ENCODE data around the gene LRCOL1.

LRCOL1 gene

DNA sequence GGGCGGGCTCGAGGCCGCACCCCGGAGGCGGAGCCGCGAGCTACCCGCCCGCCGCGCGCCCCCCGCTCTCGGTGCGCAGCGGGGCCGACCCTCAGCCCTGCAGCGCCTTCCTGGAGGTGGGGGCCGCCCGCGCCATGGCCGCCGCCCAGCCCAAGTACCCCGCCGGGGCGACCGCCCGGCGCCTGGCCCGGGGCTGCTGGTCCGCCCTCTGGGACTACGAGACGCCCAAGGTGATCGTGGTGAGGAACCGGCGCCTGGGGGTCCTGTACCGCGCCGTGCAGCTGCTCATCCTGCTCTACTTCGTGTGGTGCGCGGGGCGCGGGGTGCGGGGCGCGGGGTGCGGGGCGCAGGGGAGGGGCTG lies 8.3 kb upstream of the LRCOL1 start, which contains the start of gene P2RX2:
TSS of gene P2RX2 (plus strand) at position 94 of the 361 bp plus-strand sequence. CDS start at position 135, 41 bp downstream.
- DNase-seq = no peak

DNA sequence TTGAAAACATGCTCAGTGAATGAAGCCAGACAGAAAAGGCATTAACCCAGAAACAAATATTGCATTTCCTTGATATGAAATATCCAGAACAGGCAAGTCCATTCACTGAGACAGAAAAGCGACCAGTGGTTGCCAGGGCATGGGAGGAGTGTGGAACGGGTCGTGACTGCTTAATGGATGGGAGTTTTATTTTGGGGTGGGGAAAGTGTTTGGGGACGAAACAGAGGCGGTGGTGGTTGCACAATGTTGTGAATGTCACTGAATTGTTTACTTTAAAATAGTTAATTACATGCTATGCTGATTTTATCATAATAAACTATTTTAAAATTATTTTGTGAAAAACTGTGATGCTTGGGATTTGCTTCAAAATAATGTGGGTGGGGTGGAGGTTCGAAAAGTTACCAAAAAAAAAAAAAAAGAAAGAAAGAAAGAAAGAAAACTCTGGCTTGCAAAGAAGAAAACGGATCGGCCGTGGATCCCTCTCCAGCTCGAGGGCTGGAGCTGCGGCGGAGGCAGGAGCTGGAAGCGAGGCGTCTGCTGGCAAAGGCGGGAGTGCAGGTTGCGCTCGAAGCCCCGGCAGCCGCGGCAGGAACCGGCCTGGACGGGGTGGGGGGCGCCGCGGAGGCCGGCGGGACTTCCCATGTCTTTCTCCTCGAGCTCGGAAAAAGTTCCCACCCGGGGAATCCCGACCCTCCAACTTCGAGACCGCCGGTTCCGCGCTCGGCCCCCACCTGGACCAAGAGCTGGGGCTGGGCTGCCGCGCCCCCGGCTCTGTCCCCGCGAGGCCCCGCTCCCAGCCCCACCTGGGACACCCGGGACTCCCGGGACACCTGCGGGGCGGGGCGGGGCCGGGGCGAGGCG lies 7.7 kb upstream of the LRCOL1 start:
- peak; percentile 33 for DNase-seq

DNA sequence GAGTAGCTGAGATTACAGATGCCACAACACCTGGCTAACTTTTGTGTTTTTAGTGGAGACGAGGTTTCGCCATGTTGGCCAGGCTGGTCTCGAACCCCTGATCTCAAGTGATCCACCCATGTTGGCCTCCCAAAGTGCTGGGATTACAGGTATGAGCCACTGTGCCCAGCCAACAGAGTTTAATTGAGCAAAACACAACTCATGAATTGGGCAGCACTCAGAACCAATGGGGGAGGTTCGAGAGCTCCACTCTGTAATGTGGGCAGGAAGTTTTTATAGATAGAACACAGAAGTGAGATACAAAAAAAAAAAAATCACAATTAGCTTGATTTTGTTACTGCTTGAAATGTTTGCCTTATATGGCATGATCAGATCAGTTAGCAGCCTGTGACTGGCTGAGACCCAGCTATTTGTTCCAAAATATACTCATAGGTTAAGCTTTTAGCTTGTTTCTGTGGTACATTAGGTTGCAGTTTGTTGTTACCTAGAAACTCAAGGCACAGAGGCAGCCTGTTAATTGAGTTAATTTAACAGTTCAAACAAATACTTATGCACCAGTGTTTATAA lies 6.8 kb upstream of the LRCOL1 start:
- no peak for DNase-seq

DNA sequence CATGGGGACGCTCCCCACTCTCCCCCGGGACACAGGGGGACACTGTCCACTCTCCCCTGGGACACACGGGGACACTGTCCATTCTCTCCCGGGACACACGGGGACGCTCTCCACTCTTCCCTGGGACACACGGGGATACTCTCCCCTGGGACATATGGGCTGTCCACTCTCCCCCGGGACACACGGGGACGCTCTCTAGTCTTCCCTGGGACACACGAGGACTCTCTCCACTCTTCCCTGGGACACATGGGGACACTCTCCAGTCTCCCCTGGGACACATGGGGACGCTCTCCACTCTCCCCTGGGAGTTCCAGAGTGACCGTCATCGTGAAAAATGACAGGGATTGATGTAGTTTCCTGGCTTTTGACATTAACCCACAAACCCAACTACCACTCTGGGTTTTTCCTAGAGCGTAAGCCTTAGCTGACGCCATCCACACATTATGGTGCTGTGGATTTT lies 5.2 kb upstream of the LRCOL1 start:
- no peak for DNase-seq

DNA sequence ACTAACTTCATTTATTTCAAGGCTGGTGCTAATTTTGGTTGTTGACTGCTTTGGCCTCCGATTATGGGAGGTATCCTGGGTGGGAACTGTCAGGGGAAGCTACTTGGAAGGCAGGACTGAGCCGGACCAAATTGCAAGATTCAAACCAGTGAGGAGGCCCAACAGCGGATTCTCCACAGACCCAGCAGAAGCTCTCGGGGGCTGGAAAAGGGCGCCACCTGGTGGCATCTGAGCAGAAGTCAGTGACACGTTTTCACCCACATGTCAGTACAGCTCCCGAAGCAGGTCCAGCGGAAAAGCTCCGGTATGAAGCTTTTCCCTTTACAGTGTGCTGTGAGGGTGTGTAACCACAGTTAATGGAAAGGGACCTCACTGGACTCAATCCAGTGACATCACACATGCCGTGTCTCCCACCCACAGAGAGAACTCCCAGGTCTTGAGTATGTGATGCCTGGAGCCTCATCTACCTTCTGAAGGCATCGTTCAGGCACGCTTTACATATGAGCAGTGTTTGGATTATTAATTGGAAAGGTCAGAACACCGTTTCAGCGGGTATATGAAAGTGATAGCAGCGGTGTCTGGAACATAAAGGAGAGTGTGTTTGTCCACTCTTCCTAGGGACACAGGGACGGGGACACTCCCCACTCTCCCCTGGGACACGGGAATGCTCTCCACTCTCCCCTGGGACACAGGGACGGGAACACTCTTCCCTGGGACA lies 4.6 kb upstream of the LRCOL1 start:
- DNase-seq = peak; percentile 65

DNA sequence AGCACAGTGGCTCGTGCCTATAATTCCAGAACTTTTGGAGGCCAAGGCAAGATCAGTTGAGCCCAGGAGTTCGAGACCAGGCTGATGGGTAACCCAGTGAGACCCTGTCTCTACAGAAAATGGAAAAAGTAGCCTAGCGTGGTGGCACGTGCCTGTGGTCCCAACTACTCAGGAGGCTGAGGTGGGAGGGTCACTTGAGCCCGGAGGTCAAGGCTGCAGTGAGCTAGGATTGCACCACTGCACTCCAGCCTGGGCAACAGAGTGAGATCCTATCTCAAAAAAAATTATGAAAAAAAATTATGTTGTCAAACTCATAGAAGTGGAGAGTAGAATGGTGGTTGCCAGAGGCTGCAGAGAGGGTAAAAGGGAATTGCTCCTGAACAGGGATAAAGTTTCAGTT lies 3.6 kb upstream of the LRCOL1 start:
- no peak for DNase-seq

DNA sequence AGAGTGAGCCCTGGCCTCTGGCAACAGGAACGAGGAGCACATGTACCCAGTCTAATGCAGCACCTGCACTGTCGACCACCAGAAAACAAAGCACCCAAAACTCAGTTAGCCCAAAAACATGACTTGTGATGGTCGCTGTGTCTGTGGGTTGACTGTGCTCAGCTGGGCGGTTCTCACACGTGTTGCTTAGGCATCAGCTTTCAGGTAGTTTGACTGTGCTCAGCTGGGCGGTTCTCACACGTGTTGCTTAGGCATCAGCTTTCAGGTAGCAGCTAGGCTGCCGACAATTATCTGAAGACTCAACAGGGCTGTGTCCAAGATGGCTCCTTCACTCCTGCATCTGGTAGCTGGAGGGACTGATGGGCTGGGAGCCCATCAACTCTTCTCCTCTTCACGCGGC lies 1.2 kb upstream of the LRCOL1 start:
- peak; percentile 67 for DNase-seq

DNA sequence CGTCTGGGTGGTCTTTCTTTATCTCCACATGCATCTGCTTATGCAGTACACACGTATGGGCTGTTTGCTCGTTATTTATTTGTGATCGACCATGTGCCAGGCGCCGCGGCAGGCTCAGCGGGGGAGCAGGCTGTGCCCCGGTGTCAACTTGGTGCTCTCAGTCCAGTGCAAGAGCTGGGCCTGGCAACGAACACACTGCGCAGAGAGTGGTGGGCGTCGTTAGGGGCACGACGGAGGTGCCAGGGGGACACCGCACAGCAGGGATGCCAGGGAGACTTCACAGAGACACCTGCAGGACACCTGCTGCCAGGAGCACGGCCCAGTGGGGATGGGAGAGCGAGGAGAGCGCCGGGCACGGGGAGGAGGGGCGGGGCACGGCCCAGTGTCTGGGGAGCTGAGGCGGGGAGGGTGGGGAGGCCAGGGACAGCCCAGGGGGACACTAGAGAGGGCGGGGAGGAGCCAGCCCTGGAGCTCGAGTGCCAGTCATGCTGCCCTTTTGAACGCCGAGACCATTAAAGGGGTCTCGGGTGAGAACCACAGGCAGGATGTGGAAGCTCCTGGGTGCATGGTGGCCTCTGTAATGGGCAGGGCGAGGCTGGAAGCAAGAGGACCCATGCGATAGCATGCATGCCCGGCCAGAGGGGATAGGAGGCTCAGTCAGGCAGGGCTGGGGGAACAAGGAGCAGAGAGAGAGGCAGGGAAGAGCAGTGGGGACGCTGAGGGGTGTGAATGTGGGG lies 652 bp upstream of the LRCOL1 start:
- DNase-seq = peak; percentile 52

DNA sequence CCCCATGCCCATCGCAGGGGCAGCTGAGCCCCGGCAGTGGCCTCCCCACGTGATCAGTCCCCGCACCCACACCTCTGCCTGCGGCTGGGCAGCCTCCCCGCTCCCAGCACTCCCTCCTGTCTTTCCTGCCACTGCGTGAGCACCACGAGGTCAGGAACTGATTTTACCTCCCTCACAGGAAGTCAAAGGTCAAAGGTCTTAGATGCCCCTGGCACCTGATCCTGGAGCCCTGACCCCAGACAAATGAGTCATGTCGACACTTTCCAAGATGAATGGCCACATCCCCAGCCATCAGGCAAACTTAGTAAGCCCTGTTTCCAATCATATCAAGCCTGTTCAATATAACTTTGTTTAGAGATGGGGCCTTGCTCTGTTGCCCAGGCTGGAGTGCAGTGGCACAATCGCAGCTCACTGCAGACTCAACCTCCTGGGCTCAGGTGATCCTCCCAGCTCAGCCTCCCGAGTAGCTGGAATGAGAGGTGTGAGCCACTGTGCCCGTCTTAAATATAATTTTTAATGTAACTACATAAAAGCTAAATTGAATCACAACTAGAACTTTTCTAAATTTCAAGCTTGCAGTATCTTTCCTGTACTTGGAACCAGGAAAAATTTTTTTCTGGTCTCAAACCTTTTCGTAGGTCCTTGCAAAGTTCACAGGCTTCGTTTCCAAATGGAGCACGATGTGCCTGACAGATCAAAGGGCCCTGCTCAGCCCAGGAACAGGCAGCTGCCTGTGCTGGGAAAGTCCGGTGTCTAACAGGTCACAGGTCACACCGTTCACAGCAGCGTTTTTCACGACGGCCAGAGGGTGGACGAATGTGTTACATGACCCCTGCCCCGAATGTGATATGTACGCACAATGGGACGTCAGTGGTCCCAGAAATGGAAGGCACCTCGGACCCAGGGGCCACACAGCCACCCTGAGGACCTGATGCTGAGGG lies 1.9 kb downstream of the LRCOL1 start:
- no peak for DNase-seq

DNA sequence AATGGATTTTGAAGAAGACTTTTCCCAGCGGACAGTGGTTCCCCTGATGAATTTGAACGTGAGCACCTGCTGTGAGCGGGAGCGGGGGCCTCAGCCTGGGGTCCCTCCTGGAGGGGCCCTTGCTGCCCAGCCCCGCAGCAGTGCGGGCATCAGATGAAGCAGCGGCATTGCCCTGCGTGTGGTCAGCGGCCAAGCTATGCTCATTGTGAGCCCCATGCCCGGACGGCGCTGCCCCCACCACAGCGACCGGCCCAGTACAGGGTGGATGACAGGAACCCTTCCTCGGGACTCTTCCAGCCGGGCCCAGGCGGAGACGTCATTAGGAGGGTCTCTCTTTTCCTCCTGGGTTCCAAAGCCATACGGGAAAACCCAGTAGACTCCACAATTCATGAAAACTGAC lies 3.5 kb downstream of the LRCOL1 start:
- DNase-seq = no peak

DNA sequence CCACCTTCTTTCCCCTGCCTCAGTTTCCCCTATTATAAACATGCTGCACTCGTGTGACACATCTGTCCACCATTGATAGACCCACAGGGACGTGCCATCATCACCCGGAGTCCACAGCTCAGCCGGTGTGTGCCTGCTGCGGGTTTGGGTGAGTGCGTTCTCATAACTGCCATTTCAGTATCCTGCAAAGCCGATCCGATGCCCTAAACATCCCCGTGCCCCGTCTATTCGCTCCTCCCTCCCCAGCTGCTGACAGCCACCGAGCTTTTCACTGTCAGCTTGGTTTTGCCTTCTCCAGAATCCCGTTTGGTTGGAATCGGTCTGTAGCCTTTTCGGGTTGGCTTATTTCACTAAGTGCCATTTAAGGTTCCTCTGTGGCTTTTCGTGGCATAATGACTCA lies 3.9 kb downstream of the LRCOL1 start:
- DNase-seq = no peak

DNA sequence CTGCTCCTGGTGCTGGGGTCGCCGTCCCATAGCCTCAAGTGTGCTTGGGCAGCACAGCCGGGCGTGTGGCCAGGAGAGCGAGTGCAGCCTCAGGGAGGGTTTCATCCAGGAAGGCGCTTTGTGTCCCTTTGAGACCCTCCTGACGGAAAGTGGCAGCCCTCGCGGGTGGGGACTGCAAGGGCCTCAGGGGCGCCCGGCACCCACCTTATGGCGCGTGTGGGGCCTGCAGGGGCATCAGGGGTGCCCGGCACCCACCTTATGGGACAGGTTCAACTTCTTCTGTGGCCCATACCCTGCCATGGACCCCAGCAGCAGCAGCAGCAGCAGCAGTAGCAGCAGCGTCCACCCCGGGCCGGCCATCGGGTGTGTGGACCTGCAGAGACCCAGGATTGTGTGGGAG lies 4.5 kb downstream of the LRCOL1 start:
- no peak for DNase-seq

DNA sequence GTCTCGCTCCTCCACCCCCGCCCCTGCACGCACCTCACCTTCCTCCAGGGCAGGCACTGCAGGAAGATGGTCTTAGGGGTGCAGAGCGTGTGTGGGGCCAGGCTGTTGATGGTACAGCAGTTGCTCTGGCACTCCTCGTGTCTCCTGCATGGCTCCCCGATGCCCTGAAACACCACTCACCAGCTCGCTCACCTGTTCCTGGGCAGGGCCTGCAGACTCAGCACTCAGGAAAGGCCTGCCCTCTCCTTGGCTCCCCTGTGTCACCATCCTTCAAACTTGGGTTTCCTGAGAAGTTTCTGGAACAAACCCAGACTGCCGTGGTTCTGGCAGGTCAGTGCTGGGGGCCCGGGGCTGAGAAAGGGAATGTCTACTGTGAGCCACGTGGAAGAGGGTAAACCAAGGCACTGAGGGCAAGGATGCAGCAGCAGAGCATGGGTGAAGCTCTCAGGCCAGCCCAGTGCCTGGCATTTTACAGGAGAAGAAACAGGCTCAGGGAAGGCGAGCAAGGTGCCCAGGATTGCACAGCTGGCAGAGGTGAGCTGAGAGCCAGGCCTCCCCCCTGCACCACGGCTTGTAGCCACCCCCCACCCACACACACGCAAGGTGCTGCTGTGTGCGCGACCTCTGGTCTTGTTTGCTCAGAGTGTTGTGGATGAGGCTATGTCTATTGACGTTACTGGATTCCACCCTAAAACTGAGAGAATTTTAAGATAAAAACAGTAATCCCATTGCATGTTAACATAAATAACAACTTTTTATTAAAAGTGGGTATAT lies 5.5 kb downstream of the LRCOL1 start:
- DNase-seq = no peak

DNA sequence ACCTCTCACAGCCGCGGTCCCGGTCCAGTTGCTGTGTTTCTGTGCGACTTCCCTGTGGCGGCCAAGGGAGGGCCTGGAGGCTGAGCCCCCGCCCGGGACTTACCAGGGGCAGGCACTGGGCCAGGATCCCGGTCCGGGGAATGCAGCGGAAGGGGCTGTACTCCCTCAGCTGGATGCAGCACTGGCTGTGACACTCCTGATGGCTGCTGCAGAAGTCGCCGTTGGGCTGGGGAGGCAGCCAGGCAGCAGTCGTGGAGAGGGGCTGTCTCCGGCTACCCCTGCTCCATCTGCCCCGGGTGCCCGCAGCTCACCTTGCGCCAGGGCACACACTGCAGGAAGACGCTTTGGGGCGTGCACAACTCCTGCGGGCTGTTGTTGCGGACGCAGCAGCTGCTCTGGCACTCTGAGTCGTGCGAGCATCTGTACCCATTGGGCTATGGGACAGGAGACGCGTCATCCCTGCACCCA lies 6.2 kb downstream of the LRCOL1 start:
- peak; percentile 38 for DNase-seq

DNA sequence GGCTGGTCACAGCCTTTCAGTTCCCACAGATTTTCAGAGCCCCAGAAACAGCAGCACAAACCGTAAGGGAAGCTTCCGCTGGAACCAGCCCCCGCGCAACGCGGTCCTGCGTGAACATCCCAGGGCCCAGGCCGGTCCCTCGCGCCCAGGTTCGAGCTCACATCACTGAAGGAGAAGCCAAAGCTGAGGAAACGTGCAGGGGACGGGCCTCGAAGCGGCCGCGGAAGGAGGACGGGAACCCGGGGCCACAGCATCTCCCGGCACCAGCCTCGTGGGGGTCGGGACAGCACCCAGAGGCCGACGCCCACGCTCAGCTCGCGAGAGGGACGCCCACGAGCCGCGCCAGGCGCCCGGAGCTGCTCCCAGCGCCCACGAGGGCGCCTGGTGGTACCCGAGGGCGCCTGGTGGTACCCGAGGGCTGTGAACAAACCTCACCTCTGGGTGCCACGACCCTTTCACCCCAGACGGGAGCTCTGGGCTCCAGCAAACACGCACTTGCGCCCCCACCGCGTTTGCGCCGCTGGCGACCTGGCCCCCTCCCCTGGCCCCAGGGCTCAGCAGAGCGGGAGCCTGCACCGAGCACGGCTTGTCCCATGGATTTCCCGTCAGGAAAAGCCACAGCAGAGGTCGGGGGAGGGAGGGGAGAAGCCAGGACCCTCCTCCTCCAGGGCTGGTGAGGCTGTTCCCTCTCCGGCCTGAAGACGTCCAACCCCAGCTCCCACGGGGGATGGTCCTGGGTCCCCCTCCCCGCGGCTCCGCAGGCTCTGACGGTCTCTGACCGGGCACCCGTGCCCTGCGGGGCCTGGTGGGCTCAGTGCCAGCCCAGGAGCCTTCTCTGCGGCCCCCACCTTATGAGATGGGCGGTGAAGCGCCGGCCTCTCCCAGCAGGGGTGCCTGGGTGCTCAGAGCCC lies 6.9 kb downstream of the LRCOL1 start:
- no peak for DNase-seq

DNA sequence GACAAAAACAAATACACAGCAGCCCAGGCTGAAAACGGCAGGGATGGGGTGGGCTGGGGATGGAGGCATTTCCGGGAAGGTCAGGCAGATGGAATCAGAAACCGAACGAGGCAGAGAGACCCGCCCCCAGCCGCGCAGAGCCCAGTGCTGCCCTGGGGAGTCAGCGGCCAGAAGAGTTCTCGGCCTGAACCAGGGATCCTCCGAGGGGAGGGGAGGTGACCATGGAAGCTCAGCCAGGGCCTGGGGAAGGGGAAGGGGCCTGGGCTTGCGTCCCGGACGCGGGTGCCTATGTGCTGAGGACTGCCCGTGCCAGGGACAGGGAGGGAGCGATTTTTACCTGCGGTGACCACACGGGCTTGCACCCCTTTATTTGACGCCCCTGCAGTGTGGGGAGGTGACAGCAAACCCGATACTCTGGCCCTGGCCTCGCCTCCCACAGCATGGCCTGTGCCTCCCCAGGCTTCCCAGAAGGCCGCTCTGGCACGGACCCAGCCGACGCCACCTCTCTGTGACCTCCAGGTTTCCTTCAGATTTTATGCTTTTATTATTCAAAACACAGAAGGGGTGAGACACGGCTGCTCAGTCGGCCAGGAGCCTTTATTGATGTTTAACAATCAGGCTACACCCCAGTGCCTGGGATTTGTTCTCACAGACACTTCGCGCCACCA lies 7.7 kb downstream of the LRCOL1 start:
- DNase-seq = no peak

DNA sequence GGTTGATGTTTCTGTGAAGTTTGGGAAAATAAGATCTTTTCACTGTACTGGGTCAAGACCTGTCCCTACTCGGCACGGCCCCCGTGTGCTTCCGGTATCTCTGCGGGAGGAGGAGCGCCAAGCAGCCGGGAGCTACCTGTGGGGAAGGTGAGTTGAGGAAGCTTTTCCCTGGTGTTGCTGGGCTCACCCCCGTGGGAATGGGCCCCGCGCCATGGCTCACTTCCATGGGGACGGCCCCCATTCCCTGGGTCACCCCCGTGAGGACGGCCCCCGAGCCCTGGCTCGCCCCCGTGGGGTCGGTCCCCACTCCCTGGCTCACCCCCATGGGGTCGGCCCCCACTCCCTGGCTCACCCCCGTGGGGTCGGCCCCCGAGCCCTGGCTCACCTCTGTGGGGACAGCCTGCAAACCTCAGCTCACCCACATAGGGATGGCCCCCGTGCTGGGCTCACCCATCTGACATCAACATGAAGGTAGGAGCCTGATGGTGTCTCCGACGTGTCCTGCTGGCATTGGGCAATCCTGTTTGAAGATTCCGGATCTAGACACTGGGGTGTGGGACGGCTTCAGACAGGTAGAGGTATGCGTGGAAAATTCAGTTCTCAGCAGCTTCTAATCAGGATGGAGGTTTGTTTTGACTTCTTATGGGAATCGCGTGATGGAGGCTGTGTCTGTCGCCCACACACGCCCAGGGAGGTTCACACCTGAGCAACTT lies 9.1 kb downstream of the LRCOL1 start:
- no peak for DNase-seq

Data from NCI-H2171 (cell line).